HG03354 (cell line): ENCODE data around the gene DOK3.

Experiments used
- ATAC-seq: cut with Tn5 transposase; IDR thresholded peaks from one replicate; pipeline ENCODE4 v1.9.1; 2021; ENCODE audit warnings: mild to moderate bottlenecking; ENCODE audit not compliant: unreplicated experiment, poor library complexity, severe bottlenecking

DOK3 gene

GRCh38 chr5:177516601-177517568 is 7.3 kb upstream of the DOK3 start, which contains the start of gene DDX41:
Gene DDX41, minus strand, starts transcription at chr5:177516961. Its CDS starts 16 bp downstream, at chr5:177516945.
- ATAC-seq, result peak; percentile 86

DNA sequence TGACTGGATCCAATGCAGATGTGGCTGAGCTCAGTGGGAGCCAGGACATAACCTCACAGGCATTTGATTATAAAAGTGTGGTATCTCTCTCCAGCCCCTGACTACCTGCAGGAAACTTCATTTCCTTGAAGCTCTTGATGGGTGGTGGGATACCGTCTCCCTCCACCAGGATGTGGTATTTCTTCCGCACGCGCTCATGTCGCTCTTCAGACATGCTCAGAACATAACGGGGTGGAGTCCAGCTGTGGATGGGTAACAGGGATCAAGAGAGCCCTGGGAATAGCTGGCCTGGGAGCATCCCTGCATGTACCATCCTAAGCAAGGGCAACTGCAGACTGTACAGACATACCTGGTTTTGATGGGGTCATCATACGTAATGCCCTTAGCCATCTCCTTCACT is 6.0 kb upstream of the DOK3 start:
- ATAC-seq, result no peak

GRCh38 chr5:177514541-177514940 is 4.9 kb upstream of the DOK3 start:
- no peak for ATAC-seq

- no peak for ATAC-seq
These were observed 3.9 kb upstream of the DOK3 start for GRCh38 chr5:177513500-177513899.

- no peak for ATAC-seq
These were observed 3.2 kb upstream of the DOK3 start for GRCh38 chr5:177512736-177513380.

GRCh38 chr5:177511796-177512675 is 2.4 kb upstream of the DOK3 start:
- no peak for ATAC-seq

GRCh38 chr5:177511181-177511580 is 1.6 kb upstream of the DOK3 start:
- ATAC-seq, result no peak

GRCh38 chr5:177510567-177511053 is 984 bp upstream of the DOK3 start:
- ATAC-seq, result peak; percentile 45

DNA sequence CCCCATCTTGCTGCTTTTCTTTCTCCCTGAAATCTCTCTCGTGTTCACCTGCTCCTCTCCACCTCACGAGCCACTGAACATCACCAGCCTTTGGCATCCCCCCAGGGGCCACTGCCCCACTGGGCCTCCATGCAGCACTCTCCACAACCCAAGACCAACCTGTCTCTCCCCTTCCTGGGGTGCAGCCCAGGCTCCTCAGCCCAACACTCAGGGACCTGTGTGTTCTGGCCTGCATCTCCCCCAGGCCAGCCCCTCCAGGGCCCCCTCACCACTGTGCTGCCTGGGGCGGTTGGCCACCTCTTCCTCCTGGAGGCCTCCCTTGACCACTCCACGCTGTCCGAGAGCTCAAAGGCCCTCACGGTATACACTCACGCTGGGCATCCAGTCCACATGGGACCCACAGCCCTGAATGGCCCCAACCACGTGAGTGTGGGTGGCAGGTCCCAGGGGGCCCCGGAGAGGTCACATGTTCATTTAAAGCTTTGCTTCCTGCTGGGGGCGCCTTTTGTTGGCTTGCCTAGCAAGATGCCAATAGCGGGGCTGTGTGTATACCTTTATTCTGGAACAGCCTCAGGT is 453 bp upstream of the DOK3 start:
- peak; percentile 44 for ATAC-seq

- ATAC-seq, result peak; percentile 40
These were observed 789 bp downstream of the DOK3 start for GRCh38 chr5:177508837-177509236.

DNA sequence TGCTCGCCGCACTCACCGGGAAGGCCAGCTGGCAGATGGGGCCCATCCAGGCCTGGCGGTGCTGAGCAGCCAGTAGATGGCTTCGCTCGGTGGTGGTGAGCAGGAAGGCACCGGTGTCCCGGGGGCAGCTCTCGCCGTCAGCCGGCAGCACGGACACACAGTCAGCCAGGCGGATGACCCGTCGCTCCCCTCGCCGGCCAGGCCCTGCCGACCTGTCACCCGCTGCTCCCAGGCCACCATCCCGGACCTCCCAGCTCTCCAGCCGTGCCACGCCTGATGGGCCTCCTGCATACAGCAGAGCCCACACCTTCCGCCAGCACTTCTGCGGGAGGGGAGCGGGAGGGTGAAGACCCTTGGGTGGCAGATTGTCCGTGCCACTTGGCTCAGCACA is 1.4 kb downstream of the DOK3 start:
- ATAC-seq, result no peak

DNA sequence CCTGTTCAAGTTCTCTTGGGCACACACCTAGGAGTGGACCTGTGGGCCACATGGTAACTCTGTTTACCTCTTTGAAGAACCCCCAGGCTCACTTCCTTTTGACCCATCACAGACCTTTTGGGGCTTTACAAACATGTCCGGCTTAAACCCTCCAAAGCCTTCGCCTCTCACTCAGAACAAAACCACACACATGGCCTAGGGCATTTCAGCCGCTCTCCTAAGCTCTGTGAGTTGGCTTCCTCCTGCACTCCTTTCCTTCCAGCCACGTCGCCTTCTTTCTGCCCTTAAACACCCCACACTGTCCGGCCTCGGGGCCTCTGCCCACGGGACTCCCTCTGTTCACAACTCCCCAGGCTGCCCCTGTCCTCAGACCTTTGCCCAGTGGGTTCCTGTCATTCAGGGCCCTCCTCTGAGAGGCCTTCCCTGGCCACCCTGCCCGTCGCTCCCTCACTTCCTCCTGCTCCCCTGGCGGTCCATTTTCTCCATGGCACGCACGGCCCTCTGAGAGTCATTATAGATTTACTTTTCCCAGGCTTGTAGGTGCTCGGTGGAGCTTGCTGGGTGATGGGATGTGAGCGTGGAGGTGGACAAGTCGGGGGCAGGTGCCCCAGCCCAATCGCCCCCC is 1.9 kb downstream of the DOK3 start:
- no peak for ATAC-seq

DNA sequence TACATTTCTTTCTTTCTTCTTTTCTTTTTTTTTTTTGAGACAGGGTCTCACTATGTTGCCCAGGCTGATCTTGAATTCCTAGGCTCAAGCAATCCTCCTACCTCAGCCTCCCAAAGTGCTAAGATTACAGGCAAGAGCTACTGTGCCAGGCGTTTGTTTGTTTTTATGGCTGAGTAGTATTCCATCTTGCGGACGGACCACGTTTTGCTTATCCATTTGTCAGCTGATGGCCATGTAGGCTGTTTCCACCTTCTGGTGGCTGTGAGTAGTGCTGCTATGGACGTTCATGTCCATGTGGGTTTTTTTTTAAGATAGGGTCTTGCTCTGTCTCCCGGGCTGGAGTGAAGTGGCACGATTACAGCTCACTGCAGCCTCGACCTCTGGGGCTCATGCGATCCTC is 2.5 kb downstream of the DOK3 start:
- ATAC-seq, result no peak

- ATAC-seq, result no peak
These were observed 4.6 kb downstream of the DOK3 start for GRCh38 chr5:177505075-177505474.

GRCh38 chr5:177504086-177505056 is 5.3 kb downstream of the DOK3 start:
- no peak for ATAC-seq

- ATAC-seq, result no peak
These were observed 6.1 kb downstream of the DOK3 start for GRCh38 chr5:177503351-177504085.

DNA sequence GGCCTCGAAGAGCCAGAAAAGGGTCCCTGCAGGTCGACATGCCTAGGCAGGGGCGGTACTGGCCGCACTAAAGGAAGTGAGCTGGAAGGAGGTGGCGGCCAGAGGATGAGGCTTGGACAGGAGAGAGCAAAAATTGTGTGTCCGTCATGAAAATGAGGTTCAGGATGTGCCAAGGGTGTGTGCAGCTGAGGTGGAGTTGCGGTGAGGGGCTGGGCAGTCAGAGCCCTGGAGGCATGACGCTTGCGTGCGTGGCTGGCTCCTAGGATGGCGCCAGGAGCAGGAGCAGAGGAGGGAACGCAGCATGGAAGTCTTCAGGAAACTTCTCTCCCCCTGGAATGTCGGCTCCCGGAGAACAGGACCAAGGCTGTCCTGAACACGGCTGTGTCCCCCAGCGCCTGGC is 6.7 kb downstream of the DOK3 start:
- ATAC-seq, result no peak
